SK-N-SH treated with all-trans-retinoic acid at 6 μM for 48 hours (cell line): Measurements from ENCODE around the gene SMARCA2.

ENCODE experiments used
- ATAC-seq: fragments of 200-7000 bp; cut with Tn5 transposase; 3 replicates; pipeline ENCODE4 v1.9.1; 2020; ENCODE audit warnings: mild to moderate bottlenecking, moderate library complexity
- ARNTL ChIP-seq: fragments of 450-650 bp; formaldehyde crosslinking; IDR thresholded peaks from 2 replicates; pipeline ENCODE4 v1.5.0; 2020; ENCODE audit warnings: low read depth, mild to moderate bottlenecking, moderate library complexity, borderline replicate concordance
- BACH2 ChIP-seq: fragments of 250-450 bp; sonication (Bioruptor Pico); IDR thresholded peaks from 2 replicates; pipeline ENCODE4 v1.9.0; 2021; ENCODE audit warnings: mild to moderate bottlenecking, borderline replicate concordance
- CREB5 ChIP-seq: fragments of 250-450 bp; sonication (Bioruptor Pico); IDR thresholded peaks from 2 replicates; pipeline ENCODE4 v1.5.1; 2020; ENCODE audit warnings: low read depth, mild to moderate bottlenecking, moderate library complexity
- CSDC2 ChIP-seq: fragments of 250-450 bp; sonication (Bioruptor Pico); IDR thresholded peaks from 2 replicates; pipeline ENCODE4 v1.5.0; 2020; ENCODE audit warnings: mild to moderate bottlenecking, moderate library complexity
- ESRRG ChIP-seq: fragments of 250-450 bp; sonication (Bioruptor Pico); IDR thresholded peaks from 2 replicates; pipeline ENCODE4 v1.6.1; 2021; ENCODE audit warnings: mild to moderate bottlenecking
- GLIS3 ChIP-seq: fragments of 250-450 bp; sonication (Bioruptor Pico); IDR thresholded peaks from 2 replicates; pipeline ENCODE4 v1.5.0; 2020; ENCODE audit warnings: mild to moderate bottlenecking, moderate library complexity
- ISL1 ChIP-seq: fragments of 250-450 bp; sonication (Bioruptor Pico); IDR thresholded peaks from 2 replicates; pipeline ENCODE4 v2.1.2; 2022; ENCODE audit warnings: mild to moderate bottlenecking, moderate library complexity
- OSR1 ChIP-seq: fragments of 250-450 bp; sonication (Bioruptor Pico); IDR thresholded peaks from 2 replicates; pipeline ENCODE4 v1.8.0; 2022; ENCODE audit warnings: moderate library complexity, mild to moderate bottlenecking, inconsistent platforms
- POU6F1 ChIP-seq: fragments of 250-450 bp; sonication (Bioruptor Pico); IDR thresholded peaks from 2 replicates; pipeline ENCODE4 v1.8.0; 2021; ENCODE audit warnings: low read depth, mild to moderate bottlenecking, moderate library complexity, borderline replicate concordance
- RARB ChIP-seq: fragments of 250-450 bp; sonication (Bioruptor Pico); IDR thresholded peaks from 2 replicates; pipeline ENCODE4 v1.8.0; 2021; ENCODE audit warnings: mild to moderate bottlenecking, moderate library complexity
- SNAI2 ChIP-seq: fragments of 250-450 bp; sonication (Bioruptor Pico); IDR thresholded peaks from 2 replicates; pipeline ENCODE4 v1.5.0; 2020; ENCODE audit warnings: mild to moderate bottlenecking, moderate library complexity
- TCF4 ChIP-seq: fragments of 250-450 bp; sonication (Bioruptor Pico); IDR thresholded peaks from 2 replicates; pipeline ENCODE4 v1.8.0; 2021; ENCODE audit warnings: mild to moderate bottlenecking, moderate library complexity, borderline replicate concordance
- TOX ChIP-seq: fragments of 250-450 bp; sonication (Bioruptor Pico); IDR thresholded peaks from 2 replicates; pipeline ENCODE4 v1.8.0; 2021; ENCODE audit warnings: mild to moderate bottlenecking, moderate library complexity, borderline replicate concordance
- TSHZ2 ChIP-seq: fragments of 250-450 bp; sonication (Bioruptor Pico); IDR thresholded peaks from 2 replicates; pipeline ENCODE4 v1.5.0; 2020; ENCODE audit warnings: mild to moderate bottlenecking, moderate library complexity
- ZC3H10 ChIP-seq: fragments of 250-450 bp; sonication (Bioruptor Pico); IDR thresholded peaks from 2 replicates; pipeline ENCODE4 v1.5.1; 2021; ENCODE audit warnings: mild to moderate bottlenecking, moderate library complexity
- ZFP3 ChIP-seq: fragments of 250-450 bp; sonication (Bioruptor Pico); IDR thresholded peaks from 2 replicates; pipeline ENCODE4 v1.5.0; 2020; ENCODE audit warnings: mild to moderate bottlenecking, moderate library complexity
- ZFP30 ChIP-seq: fragments of 450-650 bp; formaldehyde crosslinking; IDR thresholded peaks from 2 replicates; pipeline ENCODE4 v1.5.0; 2022; ENCODE audit warnings: mild to moderate bottlenecking, moderate library complexity
- ZNF565 ChIP-seq: fragments of 450-650 bp; formaldehyde crosslinking; conservative IDR thresholded peaks from 2 replicates; pipeline ENCODE4 v1.5.0; 2020; ENCODE audit warnings: low read depth, mild to moderate bottlenecking, moderate library complexity
- ZNF70 ChIP-seq: fragments of 450-650 bp; formaldehyde crosslinking; IDR thresholded peaks from 2 replicates; pipeline ENCODE4 v1.5.0; 2020; ENCODE audit warnings: mild to moderate bottlenecking, moderate library complexity
- ZNF8 ChIP-seq: fragments of 450-650 bp; formaldehyde crosslinking; IDR thresholded peaks from 2 replicates; pipeline ENCODE4 v1.5.0; 2020; ENCODE audit warnings: mild to moderate bottlenecking, moderate library complexity
- TF ChIP-seq, protein P1 (sequence below): fragments of 250-450 bp; sonication (Bioruptor Pico); IDR thresholded peaks from 2 replicates; pipeline ENCODE4 v1.5.1; 2021; ENCODE audit warnings: mild to moderate bottlenecking, moderate library complexity
- TF ChIP-seq, protein P2 (sequence below): fragments of 250-450 bp; sonication (Bioruptor Pico); IDR thresholded peaks from 2 replicates; pipeline ENCODE4 v1.8.0; 2020; ENCODE audit warnings: mild to moderate bottlenecking, moderate library complexity, borderline replicate concordance

SMARCA2 gene

DNA sequence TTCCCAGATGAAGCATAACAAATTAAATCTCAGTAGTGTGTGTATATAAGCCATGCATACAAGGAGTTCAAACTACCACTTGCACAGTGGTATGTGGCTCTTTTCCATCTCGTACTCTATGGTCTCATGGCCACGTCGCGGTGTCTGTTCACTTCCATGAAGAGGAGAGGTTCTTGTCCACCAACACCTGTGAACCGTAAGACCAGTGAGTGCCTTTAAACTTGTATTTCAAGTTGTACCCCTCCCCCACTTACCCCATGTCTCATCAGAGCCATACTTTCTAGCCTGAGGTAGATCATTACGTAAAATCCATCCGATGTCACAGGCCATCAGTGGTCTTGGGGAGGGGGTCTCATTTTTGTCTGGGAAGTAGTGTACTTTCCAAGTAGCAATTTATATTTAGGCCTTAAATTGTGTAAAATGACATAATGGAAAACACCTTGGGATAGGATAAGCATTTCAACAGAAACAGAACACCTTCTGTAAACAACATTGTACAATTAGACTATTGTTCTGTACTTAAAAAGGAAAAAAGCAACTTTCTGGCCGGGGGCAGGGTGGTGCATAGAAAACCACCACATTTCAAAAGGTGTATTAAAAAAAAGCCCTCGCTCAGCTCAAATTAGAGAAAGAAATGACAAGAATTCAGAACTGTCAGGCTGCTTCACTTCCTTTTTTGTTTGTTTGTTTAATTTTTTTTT, 163.0 kb downstream of the SMARCA2 start:
- TF ChIP-seq ZNF70 (CRISPR knock-in tag) = no peak
- no peak for TF ChIP-seq GLIS3 (CRISPR knock-in tag)
- no peak for TF ChIP-seq SNAI2 (CRISPR knock-in tag)
- TF ChIP-seq TCF4 = no peak
- no peak for TF ChIP-seq RARB (CRISPR knock-in tag)
- TF ChIP-seq TSHZ2 (CRISPR knock-in tag) = no peak
- TF ChIP-seq ZFP3 (CRISPR knock-in tag) = no peak
- no peak for TF ChIP-seq ESRRG
- no peak for TF ChIP-seq ZNF8 (CRISPR knock-in tag)
- no peak for TF ChIP-seq ISL1 (CRISPR knock-in tag)
- no peak for TF ChIP-seq ZNF565 (CRISPR knock-in tag)
- TF ChIP-seq CSDC2 (CRISPR knock-in tag) = no peak
- TF ChIP-seq, protein P1, sequence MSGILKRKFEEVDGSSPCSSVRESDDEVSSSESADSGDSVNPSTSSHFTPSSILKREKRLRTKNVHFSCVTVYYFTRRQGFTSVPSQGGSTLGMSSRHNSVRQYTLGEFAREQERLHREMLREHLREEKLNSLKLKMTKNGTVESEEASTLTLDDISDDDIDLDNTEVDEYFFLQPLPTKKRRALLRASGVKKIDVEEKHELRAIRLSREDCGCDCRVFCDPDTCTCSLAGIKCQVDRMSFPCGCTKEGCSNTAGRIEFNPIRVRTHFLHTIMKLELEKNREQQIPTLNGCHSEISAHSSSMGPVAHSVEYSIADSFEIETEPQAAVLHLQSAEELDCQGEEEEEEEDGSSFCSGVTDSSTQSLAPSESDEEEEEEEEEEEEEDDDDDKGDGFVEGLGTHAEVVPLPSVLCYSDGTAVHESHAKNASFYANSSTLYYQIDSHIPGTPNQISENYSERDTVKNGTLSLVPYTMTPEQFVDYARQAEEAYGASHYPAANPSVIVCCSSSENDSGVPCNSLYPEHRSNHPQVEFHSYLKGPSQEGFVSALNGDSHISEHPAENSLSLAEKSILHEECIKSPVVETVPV (CRISPR knock-in tag) = no peak
- TF ChIP-seq ARNTL (CRISPR knock-in tag) = no peak
- TF ChIP-seq TOX (CRISPR knock-in tag) = no peak
- no peak for TF ChIP-seq ZFP30 (CRISPR knock-in tag)
- no peak for TF ChIP-seq OSR1
- no peak for TF ChIP-seq POU6F1 (CRISPR knock-in tag)
- no peak for TF ChIP-seq BACH2 (CRISPR knock-in tag)
- no peak for TF ChIP-seq ZC3H10 (CRISPR knock-in tag)

GRCh38 chr9:2179567-2179966, 164.4 kb downstream of the SMARCA2 start:
- ATAC-seq = no peak
- TF ChIP-seq, protein P2, sequence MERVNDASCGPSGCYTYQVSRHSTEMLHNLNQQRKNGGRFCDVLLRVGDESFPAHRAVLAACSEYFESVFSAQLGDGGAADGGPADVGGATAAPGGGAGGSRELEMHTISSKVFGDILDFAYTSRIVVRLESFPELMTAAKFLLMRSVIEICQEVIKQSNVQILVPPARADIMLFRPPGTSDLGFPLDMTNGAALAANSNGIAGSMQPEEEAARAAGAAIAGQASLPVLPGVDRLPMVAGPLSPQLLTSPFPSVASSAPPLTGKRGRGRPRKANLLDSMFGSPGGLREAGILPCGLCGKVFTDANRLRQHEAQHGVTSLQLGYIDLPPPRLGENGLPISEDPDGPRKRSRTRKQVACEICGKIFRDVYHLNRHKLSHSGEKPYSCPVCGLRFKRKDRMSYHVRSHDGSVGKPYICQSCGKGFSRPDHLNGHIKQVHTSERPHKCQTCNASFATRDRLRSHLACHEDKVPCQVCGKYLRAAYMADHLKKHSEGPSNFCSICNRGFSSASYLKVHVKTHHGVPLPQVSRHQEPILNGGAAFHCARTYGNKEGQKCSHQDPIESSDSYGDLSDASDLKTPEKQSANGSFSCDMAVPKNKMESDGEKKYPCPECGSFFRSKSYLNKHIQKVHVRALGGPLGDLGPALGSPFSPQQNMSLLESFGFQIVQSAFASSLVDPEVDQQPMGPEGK = no peak
- TF ChIP-seq ARNTL (CRISPR knock-in tag) (no peak), BACH2 (CRISPR knock-in tag) (no peak), ISL1 (CRISPR knock-in tag) (no peak), TCF4 (no peak), ESRRG (no peak), ZNF70 (CRISPR knock-in tag) (no peak)
- TF ChIP-seq, all 23 proteins: peak for 0

More for the DNA sequence above, 163.0 kb downstream of the SMARCA2 start:
- no peak for ATAC-seq

GRCh38 chr9:2180154-2180553, 165.0 kb downstream of the SMARCA2 start:
- ATAC-seq = no peak
- no peak for TF ChIP-seq GLIS3 (CRISPR knock-in tag)
- TF ChIP-seq, protein P1 (CRISPR knock-in tag) = no peak
- TF ChIP-seq, protein P2 = no peak
- no peak for TF ChIP-seq ZFP30 (CRISPR knock-in tag)
- TF ChIP-seq CSDC2 (CRISPR knock-in tag) = no peak
- no peak for TF ChIP-seq ZC3H10 (CRISPR knock-in tag)
- TF ChIP-seq ARNTL (CRISPR knock-in tag) = no peak
- no peak for TF ChIP-seq ISL1 (CRISPR knock-in tag)
- TF ChIP-seq CREB5 (CRISPR knock-in tag) = no peak
- TF ChIP-seq POU6F1 (CRISPR knock-in tag) = no peak
- TF ChIP-seq ZNF8 (CRISPR knock-in tag) = no peak
- TF ChIP-seq ZNF565 (CRISPR knock-in tag) = no peak
